DMS53 treated with DMSO at 0.1 percent for 48 hours (cell line): ENCODE data around the gene TREH.

Experiments used
- DNase-seq: peaks from one replicate; lab custom pipeline; 2025; ENCODE audit not compliant: unreplicated experiment; lab: John Stamatoyannopoulos, UW

The TREH gene

DNA sequence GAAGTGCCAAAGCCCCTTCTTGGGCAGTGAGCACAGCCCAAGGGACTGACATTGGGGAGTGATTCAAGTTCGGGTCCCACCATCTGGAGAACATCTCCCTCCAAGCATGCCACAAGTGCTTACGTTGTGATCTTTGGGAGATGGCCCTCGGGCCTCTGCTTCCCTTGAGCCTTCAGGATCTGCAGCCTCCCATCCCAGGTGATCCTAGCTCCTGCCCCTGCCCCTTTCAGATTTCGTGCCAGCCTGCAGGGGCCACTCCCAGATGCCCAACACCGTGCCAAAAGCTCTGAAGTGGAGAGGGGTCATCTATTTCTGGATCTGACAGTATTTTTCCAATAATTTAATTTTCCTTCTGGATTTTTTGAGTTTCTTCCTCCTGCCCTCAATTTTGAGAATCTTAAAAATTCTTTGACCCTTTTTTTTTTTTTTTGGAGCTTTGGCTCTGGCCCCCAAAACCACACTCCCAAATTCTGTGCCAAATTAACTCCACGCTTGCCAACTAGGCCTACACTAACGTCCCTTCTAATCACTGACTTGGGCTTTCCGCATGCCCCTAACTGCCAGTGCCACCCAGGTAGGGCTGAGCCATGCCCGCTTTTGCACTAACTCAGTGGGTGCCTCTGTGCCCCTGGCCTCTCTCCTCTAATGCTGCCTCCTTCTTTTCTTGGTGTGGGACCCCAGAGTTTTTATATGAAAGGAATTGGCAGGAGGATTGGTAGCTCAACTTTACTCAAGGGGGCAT, 46.7 kb downstream of the TREH start:
- no peak for DNase-seq

DNA sequence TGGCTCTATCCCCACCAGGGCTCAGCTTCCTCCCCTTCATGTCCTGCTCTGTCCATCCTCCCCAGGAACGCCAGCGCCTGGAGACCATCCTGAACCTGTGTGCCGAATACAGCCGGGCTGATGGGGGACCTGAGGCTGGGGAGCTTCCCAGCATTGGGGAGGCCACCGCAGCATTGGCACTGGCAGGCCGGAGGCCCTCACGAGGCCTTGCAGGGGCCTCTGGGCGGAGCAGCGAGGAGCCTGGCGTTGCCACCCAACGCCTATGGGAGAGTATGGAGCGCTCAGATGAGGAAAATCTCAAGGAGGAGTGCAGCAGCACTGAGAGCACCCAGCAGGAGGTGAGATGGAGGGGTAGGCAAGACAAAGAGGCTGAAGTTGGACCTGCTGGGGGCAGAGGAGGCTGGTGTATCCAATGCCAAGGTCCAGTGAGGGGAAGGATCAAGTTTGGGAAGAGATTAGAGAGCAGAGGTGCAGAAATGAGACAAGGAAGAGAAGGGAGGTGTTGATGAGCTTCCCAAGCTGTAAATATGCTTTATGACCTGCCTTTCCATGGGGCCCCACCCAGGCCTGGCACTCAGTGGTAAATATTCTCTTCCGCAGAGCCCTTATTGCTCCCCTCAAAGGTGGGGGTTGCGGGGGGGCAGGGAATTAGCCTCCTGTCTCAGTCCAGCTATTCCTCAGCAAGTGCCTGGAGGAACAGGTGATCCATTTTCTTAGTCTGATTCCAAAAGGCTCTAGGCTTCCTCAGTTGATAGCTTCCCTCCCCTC, 48.1 kb downstream of the TREH start:
- DNase-seq, result no peak

DNA sequence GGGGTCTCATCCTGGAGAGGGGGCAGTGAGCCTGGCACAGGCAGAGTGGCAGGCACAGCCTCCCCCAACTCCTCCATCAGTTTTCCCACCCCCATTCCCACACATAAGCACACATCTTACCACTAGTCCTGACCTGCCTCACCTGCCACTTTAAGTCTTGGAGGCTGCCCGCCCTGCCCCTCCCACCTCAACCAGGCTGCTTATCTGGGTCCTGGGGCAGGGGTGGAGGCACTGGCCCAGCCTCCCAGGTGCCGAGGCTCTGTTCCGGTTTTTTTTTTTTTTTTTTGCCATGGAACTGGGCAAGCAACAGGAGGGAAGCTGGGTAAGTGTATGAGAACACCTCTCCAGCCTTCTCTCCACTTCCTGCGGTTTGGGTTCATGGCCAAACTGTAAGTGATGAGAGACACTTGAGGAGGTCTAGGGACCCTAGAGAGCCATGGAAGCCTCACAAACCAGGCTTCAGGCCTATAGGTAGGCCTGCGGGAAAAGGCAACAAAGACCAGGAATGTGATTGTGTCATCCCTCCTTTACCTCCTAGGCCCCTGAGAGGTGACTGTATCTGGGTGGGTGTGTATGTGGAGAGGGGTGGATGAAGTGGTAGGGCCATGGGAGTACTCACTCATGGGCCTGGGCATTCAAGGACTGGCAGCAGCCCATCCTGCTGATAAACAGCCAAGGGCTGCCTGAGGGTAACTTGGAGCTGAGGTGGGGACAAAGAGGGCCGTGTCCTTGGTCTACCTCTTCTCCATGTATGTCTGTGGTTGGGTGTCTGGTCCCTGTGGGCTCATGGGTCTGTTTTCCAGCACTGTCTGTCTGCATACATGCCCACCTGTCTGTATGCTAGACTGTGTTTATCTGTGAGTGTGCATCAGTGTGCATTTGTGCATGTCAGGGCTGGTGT, 49.4 kb downstream of the TREH start:
- no peak for DNase-seq

DNA sequence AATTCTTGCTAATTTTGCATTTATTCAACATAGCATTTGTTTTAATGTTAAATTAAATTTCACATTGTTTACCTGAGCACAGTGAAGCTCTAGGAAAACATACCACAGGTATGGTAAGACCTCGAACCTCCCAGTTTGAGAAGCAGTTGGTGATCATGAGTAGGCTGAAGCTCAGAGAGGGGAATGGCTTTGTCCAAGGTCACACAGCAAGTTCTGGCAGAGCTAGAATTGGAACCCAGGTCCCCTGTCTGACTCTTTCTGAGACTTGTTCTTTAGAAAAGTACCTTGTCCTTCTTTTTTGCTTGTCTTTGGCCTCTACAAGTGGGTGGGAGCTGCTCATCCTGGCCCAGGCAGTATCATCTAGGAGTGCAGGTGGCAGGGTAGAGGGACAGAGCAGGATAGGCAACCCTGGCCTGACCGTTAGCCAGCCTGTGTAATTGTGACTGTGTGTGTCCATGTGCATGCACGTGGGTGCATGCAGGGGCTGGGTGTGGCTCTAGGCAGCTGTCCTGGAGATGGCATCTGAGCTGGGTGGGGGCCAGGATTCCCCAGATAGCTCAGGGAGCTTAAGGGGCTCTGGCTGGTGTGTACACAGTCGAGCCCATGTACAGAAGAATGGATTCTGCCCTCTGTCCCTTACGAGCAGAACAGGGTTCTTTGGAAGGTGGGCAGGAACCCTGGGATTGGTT, 50.4 kb downstream of the TREH start:
- DNase-seq, result no peak

DNA sequence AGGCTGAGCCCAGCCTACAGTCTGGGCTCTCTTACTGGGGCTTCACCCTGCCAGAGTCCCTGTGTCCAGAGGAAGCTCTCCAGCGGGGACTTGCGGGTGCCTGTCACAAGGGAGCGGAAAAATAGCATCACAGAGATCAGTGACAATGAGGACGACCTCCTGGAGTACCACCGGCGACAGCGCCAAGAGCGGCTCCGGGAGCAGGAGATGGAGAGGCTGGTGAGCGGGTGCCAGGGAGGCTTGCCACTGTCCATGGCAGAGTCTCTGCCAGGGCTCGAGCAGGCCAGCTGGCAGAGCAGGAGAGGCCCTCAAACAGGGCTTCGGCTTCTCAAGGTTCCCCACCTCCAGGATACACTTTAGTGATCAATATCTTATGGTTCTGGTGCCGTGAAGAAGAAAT, 51.0 kb downstream of the TREH start:
- no peak for DNase-seq

DNA sequence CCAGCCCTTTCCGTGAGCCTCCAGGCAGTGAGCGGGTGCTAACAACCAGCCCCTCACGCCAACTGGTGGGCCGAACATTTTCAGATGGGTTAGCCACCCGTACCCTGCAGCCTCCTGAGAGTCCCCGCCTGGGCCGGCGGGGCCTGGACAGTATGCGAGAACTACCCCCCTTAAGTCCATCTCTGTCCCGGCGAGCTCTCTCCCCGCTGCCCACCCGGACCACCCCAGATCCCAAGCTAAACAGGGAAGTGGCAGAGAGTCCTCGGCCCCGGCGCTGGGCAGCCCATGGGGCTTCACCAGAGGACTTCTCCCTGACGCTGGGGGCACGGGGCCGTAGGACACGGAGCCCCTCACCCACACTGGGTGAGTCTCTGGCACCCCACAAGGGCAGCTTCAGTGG, 51.4 kb downstream of the TREH start:
- DNase-seq, result no peak

DNA sequence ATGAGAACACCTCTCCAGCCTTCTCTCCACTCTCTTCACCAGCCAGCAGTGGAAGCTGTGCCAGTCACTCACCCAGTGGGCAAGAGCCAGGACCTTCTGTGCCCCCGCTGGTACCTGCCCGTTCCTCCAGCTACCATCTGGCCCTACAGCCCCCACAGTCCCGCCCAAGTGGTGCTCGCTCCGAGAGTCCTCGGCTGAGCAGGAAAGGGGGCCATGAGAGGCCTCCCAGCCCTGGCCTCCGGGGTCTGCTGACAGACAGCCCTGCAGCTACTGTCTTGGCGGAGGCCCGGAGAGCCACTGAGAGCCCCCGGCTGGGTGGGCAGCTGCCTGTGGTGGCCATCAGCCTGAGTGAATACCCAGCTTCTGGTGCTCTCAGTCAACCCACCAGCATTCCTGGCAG, 51.9 kb downstream of the TREH start:
- DNase-seq, result no peak

DNA sequence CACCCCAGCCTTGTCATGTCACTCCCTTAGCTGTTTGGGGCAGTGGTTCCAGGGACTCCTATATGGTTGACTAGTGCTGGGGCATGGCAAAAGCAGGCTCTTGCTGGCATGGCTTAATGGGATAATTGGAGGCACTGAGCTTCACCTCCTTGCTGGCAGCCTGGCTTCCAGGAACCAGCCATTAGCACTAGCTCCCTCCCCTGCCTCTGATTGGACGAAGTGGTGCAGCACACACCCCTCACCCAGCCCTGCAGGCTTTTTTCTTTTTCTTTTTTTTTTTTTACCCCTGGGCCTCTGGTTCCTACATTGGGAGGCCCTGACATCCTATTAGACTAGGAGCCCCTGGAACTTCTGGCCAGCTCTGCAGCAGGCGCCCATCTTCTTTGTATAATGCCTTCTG, 53.5 kb downstream of the TREH start:
- DNase-seq, result no peak

DNA sequence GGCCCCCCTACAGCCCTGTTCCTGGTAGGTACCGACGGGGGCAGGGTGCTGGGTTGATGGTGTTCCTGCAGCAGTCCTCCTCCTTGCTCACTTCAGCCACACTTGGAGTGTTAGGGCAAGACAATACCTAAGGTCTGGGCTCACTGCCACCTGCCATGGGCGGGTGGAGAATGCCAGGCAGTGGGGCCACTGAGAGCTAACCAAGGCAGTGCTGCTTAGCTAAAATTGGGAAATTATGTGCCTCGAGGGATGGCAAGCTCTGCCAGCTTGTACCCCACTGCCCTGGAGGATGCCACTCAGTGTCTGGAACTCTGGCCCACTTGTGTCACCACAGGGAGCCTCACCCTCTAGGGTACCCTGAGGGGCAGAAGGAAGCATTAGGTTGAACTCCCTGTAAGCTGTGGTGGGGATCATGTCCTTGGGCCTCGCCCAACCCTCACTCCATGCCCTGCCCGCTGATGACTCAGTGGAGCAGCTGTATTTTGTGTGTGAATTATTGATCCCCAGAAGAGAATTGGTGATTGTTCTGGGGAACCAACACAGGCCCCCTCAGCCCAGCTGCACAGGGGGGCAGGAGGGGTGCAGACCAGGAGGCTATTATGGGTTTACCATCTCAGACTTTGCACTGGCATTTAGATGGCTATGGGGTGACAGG, 54.3 kb downstream of the TREH start:
- no peak for DNase-seq

DNA sequence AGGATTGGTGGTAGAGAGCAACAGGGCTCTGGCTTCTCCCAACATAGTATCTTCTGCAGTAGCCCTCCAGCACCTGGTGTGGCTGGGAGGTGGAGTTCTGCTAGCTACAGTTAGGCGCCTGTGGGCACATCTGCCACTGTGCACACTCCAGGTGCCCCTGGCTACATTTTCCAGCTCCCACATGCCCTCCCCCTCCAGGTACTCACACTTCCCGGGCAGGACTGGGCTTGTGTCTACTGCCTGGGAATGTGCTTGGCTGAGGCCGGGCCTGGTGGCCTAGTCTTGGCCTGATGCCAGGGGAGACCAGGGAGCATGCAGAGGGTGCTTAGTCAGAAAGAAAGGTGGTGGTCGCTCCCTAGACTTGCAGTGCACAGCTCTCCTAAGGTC, 56.2 kb downstream of the TREH start:
- DNase-seq, result peak; percentile 74

DNA sequence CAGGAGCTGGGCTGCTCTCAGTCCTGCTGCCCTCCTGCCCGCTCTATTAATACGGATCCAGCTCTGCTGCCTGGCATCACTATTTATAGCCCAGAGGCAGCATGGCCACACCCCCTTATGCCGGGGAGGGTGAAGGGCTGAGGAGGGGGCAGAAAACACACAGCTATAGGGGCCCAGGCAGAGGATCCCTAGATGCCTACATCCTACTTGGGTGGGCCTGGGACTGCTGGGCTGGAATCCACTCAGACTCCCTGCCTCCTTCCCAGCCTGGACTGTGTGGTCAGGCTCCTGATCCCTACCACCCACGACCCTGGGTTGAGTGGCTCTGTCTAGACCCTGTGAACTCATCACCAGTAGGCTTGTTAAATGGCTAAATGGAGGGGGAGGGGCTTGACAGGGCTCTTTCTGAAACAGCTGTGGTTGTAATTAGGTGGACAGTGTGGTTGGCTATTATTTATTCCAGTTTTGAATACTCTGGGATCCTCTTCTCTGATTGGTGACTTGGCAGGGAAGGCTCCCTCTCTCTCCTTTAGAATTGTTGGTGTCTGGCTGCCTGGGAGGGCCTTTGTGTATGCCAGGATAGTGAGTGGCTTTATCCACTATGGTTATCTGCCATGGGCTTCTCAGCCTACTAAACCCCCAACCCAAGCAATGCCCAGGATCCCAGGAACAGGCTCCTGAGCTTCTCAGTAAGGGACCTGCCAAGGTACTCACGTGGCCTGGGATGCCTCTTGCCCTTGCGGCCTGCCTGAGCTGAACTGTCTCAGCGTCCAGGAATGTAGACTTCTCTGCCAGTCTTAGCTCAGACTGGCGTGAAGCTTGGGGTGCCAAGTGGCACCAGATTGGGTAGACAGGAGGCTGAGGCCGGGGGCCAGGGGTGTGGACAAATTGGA, 56.8 kb downstream of the TREH start:
- peak; percentile 71 for DNase-seq

DNA sequence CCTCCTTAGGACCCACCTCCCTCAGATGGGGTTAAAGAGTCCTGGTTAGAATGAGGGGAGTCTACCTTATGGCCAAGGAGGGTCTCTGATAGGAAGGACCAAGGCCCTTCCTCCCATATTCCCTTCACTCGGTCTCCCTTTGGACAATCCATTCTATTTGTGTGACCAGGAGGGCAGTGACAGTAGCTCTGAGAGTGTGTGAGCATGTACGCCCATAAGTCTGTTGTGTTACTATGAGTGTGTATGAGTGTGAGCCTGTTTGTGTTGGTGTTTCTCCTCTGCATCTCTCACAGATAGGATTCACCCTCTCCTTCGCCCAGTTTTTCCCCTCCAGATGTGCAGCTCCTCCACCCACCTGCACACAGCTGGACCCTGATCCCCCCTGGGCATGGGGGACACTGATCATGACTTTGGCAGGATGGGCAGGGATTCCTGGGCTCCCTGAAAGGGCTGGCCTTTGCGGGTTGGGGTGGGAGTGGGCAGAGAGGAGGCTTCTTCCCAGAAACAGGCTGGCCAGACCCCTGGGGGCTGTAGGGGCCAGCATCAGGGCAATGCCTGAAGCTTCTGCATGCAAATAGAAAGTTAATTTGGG, 57.6 kb downstream of the TREH start:
- no peak for DNase-seq

DNA sequence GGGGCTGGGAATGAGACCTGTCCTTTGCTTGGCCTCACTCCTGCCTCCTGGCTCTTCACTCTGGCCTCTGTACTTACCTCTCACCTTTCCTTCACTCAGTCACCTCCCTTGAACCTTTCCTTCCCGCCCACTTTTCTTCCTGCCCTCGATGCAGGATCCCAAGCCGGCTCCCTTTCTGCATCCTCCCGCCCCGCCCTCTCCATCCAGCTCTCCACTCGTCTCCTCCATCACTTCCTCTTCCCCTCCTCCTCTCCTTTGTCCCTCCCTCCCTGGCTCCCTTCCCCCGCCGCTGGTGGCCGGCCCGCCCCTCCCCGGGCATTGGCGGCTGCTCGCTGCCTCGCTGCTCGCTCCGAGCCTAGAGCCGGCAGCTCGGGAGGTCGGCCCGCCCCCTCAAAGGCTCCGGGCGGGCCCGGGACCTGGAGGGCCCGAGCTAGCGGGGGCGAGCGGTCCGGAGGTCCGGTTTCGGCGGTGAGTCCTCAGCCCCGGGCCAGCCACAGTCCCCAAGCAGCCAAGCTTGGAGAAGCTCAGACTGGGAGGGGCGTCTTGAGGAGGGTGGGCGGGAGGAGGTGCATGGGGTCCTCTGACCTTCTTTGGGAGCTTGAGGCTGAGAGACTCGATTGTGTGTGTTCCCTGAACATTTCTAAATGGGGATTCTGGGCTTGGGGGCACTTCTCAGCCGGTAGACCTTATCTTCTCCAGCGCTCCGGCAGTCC, 58.2 kb downstream of the TREH start:
- DNase-seq, result peak; percentile 88

DNA sequence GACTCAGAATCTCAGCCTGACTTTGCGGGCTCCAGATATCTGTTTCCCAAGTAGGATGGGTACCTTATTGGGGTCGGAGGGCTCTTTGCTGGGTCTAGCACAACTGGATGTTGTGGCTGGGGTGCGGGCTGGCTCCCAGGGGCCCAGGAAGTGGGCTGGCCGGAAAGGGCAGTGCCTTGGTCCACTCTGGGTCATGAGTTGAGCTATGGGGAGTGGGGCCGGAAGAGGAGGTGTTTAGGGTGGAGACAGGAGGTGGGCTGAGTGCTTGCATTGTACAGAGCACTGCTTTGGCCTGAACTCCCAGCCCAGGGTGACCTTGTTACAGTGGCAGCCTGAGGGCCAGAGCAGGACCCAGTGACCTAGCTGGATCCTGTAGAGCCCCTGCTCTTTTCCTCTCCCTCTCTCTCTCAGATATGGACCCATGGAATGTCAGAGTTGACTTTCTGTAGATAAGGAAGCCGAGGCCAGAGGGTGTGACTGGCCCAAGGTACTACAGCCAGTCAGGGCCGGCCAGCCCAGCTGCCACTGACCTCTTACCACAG, 58.9 kb downstream of the TREH start:
- DNase-seq, result no peak

DNA sequence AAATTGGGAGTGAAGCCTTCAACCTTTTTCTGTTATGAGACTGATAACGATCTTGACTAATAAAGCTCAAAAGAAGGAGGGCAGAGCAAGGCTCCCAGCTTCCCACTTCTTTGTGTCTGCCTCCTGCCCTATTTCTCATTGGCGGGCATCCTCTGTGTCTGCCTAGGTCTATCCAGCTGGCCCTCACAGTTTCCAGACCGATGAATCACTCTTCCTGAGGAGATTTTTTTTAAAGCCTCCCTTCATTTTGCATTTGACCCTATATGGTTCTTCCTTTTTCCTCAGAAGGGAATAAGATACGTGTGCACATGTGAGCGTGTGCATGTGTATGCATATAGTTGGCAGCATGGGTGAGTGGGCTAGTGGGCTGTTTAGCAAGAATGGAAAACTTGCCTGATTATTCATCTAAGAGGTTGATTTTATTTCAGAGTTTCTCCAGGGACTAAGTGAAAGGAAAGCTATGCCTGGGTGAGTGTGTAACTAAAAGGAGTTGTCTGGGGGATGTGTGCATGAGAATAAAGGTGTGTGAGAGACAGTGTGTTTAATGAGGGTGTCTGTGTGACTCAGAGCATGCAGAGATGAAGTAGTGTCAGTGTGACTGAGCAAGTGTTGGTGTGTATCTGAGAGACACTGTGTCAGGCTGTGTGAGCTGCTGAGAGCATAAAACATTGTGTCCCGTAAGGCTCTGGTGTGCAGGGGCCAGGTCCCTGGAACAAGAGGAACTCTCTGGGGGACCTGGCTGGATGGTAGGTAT, 59.8 kb downstream of the TREH start:
- peak; percentile 71 for DNase-seq

DNA sequence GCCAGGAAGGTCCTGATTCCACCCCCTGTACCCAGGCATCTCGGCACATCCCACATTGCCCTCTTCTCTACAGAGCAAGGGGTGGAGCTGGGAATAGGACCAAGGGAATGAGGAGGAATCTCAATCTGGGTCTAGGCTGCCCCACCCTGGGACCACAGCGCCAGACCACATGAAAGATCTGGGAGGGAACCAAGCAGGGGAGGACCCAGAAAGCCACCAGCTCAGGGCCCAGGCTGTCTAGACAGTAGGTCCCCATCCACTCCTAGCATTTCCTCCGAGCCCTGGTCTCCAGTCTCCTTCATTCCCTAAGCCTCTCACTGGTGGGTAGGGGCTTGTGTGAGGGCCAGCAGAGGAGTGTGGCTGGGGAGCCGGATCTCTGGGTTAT, 60.5 kb downstream of the TREH start:
- DNase-seq, result no peak

DNA sequence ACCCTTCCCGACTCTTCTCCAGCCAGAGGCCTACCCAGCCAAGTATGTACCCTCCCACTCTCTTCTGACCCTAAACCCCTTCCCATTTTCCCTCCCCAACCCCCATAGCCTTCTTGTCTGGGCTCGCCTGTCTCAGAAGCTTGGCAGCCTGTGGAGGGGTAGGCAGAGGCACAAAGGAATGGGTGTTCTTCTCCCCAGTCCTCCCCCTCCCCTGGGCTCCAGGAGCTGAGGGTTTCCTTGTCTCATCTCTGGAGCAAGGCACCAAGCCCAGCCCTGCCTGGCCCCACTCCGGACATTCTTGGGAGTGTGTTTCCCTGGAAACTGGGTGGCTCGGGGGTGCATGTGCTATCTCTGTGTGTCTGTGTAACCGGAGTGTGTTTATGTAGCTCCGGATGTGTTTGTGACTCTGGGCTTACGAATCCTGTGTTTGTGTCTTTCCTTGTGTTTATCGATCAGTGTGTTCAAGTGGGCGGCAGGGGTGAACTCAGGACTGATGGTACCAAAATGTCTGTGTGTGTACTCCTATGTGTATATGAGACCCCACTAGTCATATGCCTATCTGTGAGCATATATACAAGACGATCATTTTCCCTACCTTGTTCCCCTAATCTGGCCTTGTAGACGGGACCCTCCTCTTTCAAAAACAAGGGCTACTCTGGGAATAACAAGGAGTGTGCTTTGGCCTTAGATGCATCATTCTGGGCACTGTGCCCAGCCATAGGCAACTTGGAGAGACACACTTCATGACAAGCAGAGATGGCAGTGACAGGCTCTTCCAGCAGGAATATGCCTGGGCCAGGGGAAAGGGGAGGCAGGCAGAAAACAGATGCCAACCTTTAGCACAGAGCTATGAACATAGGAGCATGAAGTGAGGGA, 61.1 kb downstream of the TREH start:
- no peak for DNase-seq
